Measurements from ENCODE around the gene SZRD1. TPM values are rescaled to one million over a fixed set of nuclear protein-coding genes. Genes with fewer than 3 reads are reported as not detected.

SZRD1 gene
- total and polyA plus RNA-seq, 9 of the 15 experiments (the other 6 are each of a cell fraction or from before 2014, with no cell fraction given) = 3.9 to 149 (median 82.5) TPM

Other genes with a start within 250 kb of the SZRD1 start
Only the 7 nearest of the 8 such genes appear.
- gene EPHA2, start 211.2 kb upstream of the SZRD1 start, total RNA-seq (2014; rRNA removed) = not detected in 2 replicates
- gene EPHA2, start 211.2 kb upstream of the SZRD1 start, total RNA-seq (2014; rRNA removed; fragmentation: Illumina TruSeq; extraction: Trizol) = 0.04 and 0.06 TPM in 2 replicates
- not detected in 2 replicates for gene EPHA2, start 211.2 kb upstream of the SZRD1 start, total RNA-seq (2015; rRNA removed; fragmentation: Illumina TruSeq; extraction: Trizol)
- gene EPHA2, start 211.2 kb upstream of the SZRD1 start, total RNA-seq (2021) = 0.36 and 0.40 TPM in 2 replicates
- gene EPHA2, start 211.2 kb upstream of the SZRD1 start, polyA plus RNA-seq (2011; rRNA removed) = 0.16 and 0.17 TPM in 2 replicates
- 0.07 and 0.12 TPM in 2 replicates for gene EPHA2, start 211.2 kb upstream of the SZRD1 start, polyA plus RNA-seq (2014; fragmentation: Illumina TruSeq; extraction: Trizol)
- gene EPHA2, start 211.2 kb upstream of the SZRD1 start, polyA plus RNA-seq (2014; fragmentation: Nextera tagmentation; extraction: Ambion mirVana) = not detected
- 0.05 TPM in 2 replicates for gene EPHA2, start 211.2 kb upstream of the SZRD1 start, polyA plus RNA-seq (2014; rRNA removed)
- gene ARHGEF19, start 154.6 kb upstream of the SZRD1 start, total RNA-seq (2014; rRNA removed) = 6.3 and 7.0 TPM in 2 replicates
- 2.7 and 4.3 TPM in 2 replicates for gene ARHGEF19, start 154.6 kb upstream of the SZRD1 start, total RNA-seq (2014; rRNA removed; fragmentation: Illumina TruSeq; extraction: Trizol)
- gene ARHGEF19, start 154.6 kb upstream of the SZRD1 start, total RNA-seq (2015; rRNA removed; fragmentation: Illumina TruSeq; extraction: Trizol) = 5.2 and 6.0 TPM in 2 replicates
- gene ARHGEF19, start 154.6 kb upstream of the SZRD1 start, total RNA-seq (2021) = 11.2 and 15.1 TPM in 2 replicates
- gene ARHGEF19, start 154.6 kb upstream of the SZRD1 start, polyA plus RNA-seq (2011; rRNA removed) = 21.0 and 33.1 TPM in 2 replicates
- 4.4 and 10.8 TPM in 2 replicates for gene ARHGEF19, start 154.6 kb upstream of the SZRD1 start, polyA plus RNA-seq (2014; fragmentation: Illumina TruSeq; extraction: Trizol)
- gene ARHGEF19, start 154.6 kb upstream of the SZRD1 start, polyA plus RNA-seq (2014; fragmentation: Nextera tagmentation; extraction: Ambion mirVana) = 1 to 10 TPM in 1 of 2 experiments, under 1 TPM in 1; 0.73 to 1.1 TPM
- gene ARHGEF19, start 154.6 kb upstream of the SZRD1 start, polyA plus RNA-seq (2014; rRNA removed) = 14.8 and 17.1 TPM in 2 replicates
- 19.9 and 27.8 TPM in 2 replicates for gene CPLANE2, start 130.1 kb upstream of the SZRD1 start, total RNA-seq (2014; rRNA removed)
- gene CPLANE2, start 130.1 kb upstream of the SZRD1 start, total RNA-seq (2014; rRNA removed; fragmentation: Illumina TruSeq; extraction: Trizol) = 3.3 and 3.7 TPM in 2 replicates
- 8.0 and 8.3 TPM in 2 replicates for gene CPLANE2, start 130.1 kb upstream of the SZRD1 start, total RNA-seq (2015; rRNA removed; fragmentation: Illumina TruSeq; extraction: Trizol)
- 17.8 and 20.9 TPM in 2 replicates for gene CPLANE2, start 130.1 kb upstream of the SZRD1 start, total RNA-seq (2021)
- gene CPLANE2, start 130.1 kb upstream of the SZRD1 start, polyA plus RNA-seq (2011; rRNA removed) = 10.9 and 15.9 TPM in 2 replicates
- 8.1 and 13.6 TPM in 2 replicates for gene CPLANE2, start 130.1 kb upstream of the SZRD1 start, polyA plus RNA-seq (2014; fragmentation: Illumina TruSeq; extraction: Trizol)
- under 1 TPM; 0.17 to 0.32 TPM for gene CPLANE2, start 130.1 kb upstream of the SZRD1 start, polyA plus RNA-seq (2014; fragmentation: Nextera tagmentation; extraction: Ambion mirVana)
- 10.3 and 15.5 TPM in 2 replicates for gene CPLANE2, start 130.1 kb upstream of the SZRD1 start, polyA plus RNA-seq (2014; rRNA removed)
- gene FBXO42, start 14.8 kb upstream of the SZRD1 start, total RNA-seq (2014; rRNA removed) = 11.6 and 13.6 TPM in 2 replicates
- gene FBXO42, start 14.8 kb upstream of the SZRD1 start, total RNA-seq (2014; rRNA removed; fragmentation: Illumina TruSeq; extraction: Trizol) = 14.6 and 17.4 TPM in 2 replicates
- 15.5 and 17.5 TPM in 2 replicates for gene FBXO42, start 14.8 kb upstream of the SZRD1 start, total RNA-seq (2015; rRNA removed; fragmentation: Illumina TruSeq; extraction: Trizol)
- gene FBXO42, start 14.8 kb upstream of the SZRD1 start, total RNA-seq (2021) = 21.2 and 24.1 TPM in 2 replicates
- gene FBXO42, start 14.8 kb upstream of the SZRD1 start, polyA plus RNA-seq (2011; rRNA removed) = 23.6 and 37.6 TPM in 2 replicates
- gene FBXO42, start 14.8 kb upstream of the SZRD1 start, polyA plus RNA-seq (2014; fragmentation: Illumina TruSeq; extraction: Trizol) = 20.8 and 24.8 TPM in 2 replicates
- 1 to 10 TPM; 7.2 to 8.0 TPM for gene FBXO42, start 14.8 kb upstream of the SZRD1 start, polyA plus RNA-seq (2014; fragmentation: Nextera tagmentation; extraction: Ambion mirVana)
- 15.4 and 20.1 TPM in 2 replicates for gene FBXO42, start 14.8 kb upstream of the SZRD1 start, polyA plus RNA-seq (2014; rRNA removed)
- gene SPATA21, start 70.2 kb downstream of the SZRD1 start, total RNA-seq (2014; rRNA removed) = 0.08 TPM in 1 of 2 replicates, not detected in the other
- gene SPATA21, start 70.2 kb downstream of the SZRD1 start, total RNA-seq (2014; rRNA removed; fragmentation: Illumina TruSeq; extraction: Trizol) = 0.11 and 0.13 TPM in 2 replicates
- 0.11 TPM in 1 of 2 replicates, not detected in the other for gene SPATA21, start 70.2 kb downstream of the SZRD1 start, total RNA-seq (2015; rRNA removed; fragmentation: Illumina TruSeq; extraction: Trizol)
- gene SPATA21, start 70.2 kb downstream of the SZRD1 start, total RNA-seq (2021) = 0.13 TPM in 1 of 2 replicates, not detected in the other
- gene SPATA21, start 70.2 kb downstream of the SZRD1 start, polyA plus RNA-seq (2011; rRNA removed) = 0.04 and 0.17 TPM in 2 replicates
- gene SPATA21, start 70.2 kb downstream of the SZRD1 start, polyA plus RNA-seq (2014; fragmentation: Illumina TruSeq; extraction: Trizol) = 0.15 TPM in 1 of 2 replicates, not detected in the other
- under 1 TPM in 1 of 2 experiments, not detected in 1; 0.10 TPM for gene SPATA21, start 70.2 kb downstream of the SZRD1 start, polyA plus RNA-seq (2014; fragmentation: Nextera tagmentation; extraction: Ambion mirVana)
- 0.28 and 0.36 TPM in 2 replicates for gene SPATA21, start 70.2 kb downstream of the SZRD1 start, polyA plus RNA-seq (2014; rRNA removed)
- 82.8 and 105 TPM in 2 replicates for gene NECAP2, start 73.5 kb downstream of the SZRD1 start, total RNA-seq (2014; rRNA removed)
- gene NECAP2, start 73.5 kb downstream of the SZRD1 start, total RNA-seq (2014; rRNA removed; fragmentation: Illumina TruSeq; extraction: Trizol) = 58.6 and 62.1 TPM in 2 replicates
- 77.6 and 79.2 TPM in 2 replicates for gene NECAP2, start 73.5 kb downstream of the SZRD1 start, total RNA-seq (2015; rRNA removed; fragmentation: Illumina TruSeq; extraction: Trizol)
- 71.9 and 72.5 TPM in 2 replicates for gene NECAP2, start 73.5 kb downstream of the SZRD1 start, total RNA-seq (2021)
- gene NECAP2, start 73.5 kb downstream of the SZRD1 start, polyA plus RNA-seq (2011; rRNA removed) = 81.8 and 85.4 TPM in 2 replicates
- gene NECAP2, start 73.5 kb downstream of the SZRD1 start, polyA plus RNA-seq (2014; fragmentation: Illumina TruSeq; extraction: Trizol) = 92.9 and 93.7 TPM in 2 replicates
- gene NECAP2, start 73.5 kb downstream of the SZRD1 start, polyA plus RNA-seq (2014; fragmentation: Nextera tagmentation; extraction: Ambion mirVana) = 10 to 100 TPM; 22.7 to 30.6 TPM
- gene NECAP2, start 73.5 kb downstream of the SZRD1 start, polyA plus RNA-seq (2014; rRNA removed) = 107 and 118 TPM in 2 replicates
- gene RNU1-1, start 147.0 kb downstream of the SZRD1 start, total RNA-seq (2014; rRNA removed) = under 0.01 TPM in 2 replicates
- 28,565 and 32,823 TPM in 2 replicates for gene RNU1-1, start 147.0 kb downstream of the SZRD1 start, total RNA-seq (2014; rRNA removed; fragmentation: Illumina TruSeq; extraction: Trizol)
- 20,456 and 27,045 TPM in 2 replicates for gene RNU1-1, start 147.0 kb downstream of the SZRD1 start, total RNA-seq (2015; rRNA removed; fragmentation: Illumina TruSeq; extraction: Trizol)
- gene RNU1-1, start 147.0 kb downstream of the SZRD1 start, total RNA-seq (2021) = 2,231 and 2,538 TPM in 2 replicates
- gene RNU1-1, start 147.0 kb downstream of the SZRD1 start, polyA plus RNA-seq (2011; rRNA removed) = 83.9 TPM in 1 of 2 replicates, not detected in the other
- not detected in 2 replicates for gene RNU1-1, start 147.0 kb downstream of the SZRD1 start, polyA plus RNA-seq (2014; fragmentation: Illumina TruSeq; extraction: Trizol)
- gene RNU1-1, start 147.0 kb downstream of the SZRD1 start, polyA plus RNA-seq (2014; fragmentation: Nextera tagmentation; extraction: Ambion mirVana) = 1 to 10 TPM in 1 of 2 experiments, not detected in 1; 3.0 TPM
- gene RNU1-1, start 147.0 kb downstream of the SZRD1 start, polyA plus RNA-seq (2014; rRNA removed) = not detected in 2 replicates